IPS-18c (cell line): ENCODE data around the gene PLA2G4F.

Source experiments
- H3K4me3 ChIP-seq: 2 replicates; pipeline ENCODE4 v1.7.0; 2013; ENCODE audit warnings: low read depth, mild to moderate bottlenecking, low read length, moderate library complexity; ENCODE audit not compliant: insufficient read depth
- H3K9me3 ChIP-seq: one replicate; pipeline ENCODE4 v1.6.1; 2013; ENCODE audit warnings: mild to moderate bottlenecking, low read length, moderate library complexity; ENCODE audit not compliant: control insufficient read depth, insufficient read depth

PLA2G4F gene

DNA sequence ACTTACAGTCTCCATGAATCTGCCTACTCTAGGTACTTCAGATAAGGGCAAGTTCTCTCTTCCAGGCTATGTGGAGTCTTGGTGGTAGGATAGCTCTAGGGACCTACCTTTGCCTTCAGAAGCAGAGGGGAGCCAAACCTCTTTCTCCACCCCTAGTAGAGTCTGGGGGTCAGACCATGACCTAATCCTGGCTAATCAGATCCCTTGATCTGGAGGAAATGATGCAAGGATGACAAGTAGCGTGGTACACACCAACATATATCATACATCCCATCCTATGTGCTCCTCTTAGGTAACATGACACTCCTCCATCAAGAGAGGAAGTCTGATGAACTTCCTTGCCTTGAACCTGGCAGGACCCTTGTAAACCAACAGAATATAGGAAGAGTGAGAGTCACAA lies 15.4 kb upstream of the PLA2G4F start:
- Histone ChIP-seq H3K4me3 (no peak overlapping the region), H3K9me3 (no peaks in the 10 kb centered on the region)

DNA sequence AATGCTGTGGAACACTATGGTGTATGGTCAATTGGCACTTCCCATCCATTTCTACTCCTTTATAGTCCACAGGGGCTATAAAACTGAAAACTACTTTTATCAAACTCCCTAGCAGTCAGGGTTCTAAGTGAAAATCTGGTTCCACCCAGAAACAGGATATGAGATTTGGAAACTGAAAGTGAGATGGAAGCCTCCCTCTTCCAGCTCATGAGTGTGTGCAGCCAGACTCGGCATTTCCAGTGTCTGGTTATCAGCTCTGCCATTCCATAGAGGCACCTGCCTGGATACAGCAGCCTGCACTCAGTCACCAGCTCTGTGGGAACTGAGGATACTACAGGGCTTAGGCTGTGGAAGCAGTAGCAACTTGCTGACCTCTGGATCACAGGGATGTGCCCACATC lies 14.7 kb upstream of the PLA2G4F start:
- H3K4me3 ChIP-seq = no peak overlapping the region

DNA sequence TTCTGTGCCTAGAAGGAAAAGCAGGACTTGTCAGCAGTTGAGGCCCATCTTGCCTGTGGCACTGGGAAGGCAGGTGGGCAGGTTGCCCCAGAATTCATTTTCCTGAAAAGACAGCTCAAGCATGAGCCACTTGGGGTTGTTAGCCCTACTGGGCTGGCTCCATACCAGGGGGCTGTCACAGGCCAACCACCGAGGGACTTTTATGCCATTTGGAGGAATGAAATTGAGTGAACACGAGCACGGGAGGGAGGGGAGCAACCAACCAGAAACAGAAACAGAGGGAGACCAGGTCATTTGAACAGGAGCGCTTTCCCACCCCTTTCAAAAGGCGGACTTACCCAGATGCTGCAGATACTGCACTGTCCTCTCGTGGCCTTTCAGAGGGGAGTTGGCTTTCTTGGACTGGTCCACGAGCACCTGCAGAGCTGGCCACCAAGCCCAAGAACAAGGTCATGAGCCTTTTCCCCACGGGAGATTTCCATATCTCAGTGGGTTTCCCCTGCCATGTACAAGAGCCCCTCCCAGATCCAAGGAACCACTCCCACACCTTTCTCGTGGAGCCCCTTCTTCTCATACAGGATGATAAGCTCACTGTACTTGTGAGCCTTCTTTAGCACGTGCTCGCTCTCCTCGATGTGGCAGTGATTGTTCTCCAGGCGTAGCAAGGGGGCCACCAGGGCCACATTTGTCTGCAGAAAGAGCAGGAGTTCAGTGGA lies 9.9 kb upstream of the PLA2G4F start:
- H3K4me3 ChIP-seq = no peak overlapping the region

More for the DNA sequence above, 14.7 kb upstream of the PLA2G4F start:
- H3K9me3 ChIP-seq = no peaks in the 10 kb centered on the region

DNA sequence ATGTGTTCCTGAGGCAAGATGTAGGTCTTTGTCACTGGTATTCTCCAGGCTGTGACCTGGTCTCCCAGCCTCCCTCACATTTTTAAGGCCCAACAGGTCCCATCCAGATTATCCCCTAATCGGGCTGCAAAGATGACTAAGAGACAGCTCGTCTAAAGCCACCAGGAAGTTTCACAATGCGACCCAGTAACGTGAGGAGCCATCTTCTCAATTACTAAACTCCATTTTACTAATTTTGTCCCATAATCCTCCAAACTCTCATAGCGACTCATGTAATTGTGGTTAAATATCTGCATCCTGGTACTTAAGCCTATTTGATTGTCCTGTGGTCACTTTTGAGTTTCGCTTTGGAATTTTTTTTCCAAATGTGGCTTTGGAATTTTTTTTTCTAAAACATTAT lies 8.7 kb upstream of the PLA2G4F start:
- no peak overlapping the region for H3K4me3 ChIP-seq
- no peaks in the 10 kb centered on the region for H3K9me3 ChIP-seq

More for the DNA sequence above, 9.9 kb upstream of the PLA2G4F start:
- no peaks in the 10 kb centered on the region for H3K9me3 ChIP-seq

DNA sequence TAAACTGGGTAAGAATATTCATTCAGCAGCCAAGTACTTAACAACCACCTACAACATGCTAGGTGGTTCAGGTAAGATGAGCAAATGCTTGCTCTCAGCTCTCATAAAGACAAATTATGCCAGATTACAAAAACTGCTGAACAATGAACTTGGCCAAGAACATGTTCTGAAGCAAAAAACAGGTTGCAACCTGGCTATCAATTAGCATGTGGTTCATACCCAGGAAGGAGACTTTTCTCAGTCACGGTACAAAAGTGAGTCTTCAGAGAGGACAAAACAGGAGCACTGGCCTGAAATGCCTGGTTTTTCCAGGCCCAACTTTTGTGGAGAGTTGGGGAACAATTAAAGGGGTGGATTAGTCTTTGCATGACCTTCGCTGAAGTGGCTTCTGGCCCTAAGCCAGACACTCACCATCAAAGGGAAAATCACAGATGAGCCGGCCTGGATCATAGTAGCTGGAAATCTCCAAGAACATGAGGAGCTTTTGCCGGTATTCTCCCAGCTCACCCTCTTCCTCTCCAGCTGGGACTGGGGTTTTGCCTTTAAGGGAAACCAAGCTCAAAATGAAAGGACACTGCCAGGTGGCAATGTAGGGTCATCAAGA lies 7.6 kb upstream of the PLA2G4F start:
- Histone ChIP-seq H3K9me3 (no peaks in the 10 kb centered on the region), H3K4me3 (no peak overlapping the region)

DNA sequence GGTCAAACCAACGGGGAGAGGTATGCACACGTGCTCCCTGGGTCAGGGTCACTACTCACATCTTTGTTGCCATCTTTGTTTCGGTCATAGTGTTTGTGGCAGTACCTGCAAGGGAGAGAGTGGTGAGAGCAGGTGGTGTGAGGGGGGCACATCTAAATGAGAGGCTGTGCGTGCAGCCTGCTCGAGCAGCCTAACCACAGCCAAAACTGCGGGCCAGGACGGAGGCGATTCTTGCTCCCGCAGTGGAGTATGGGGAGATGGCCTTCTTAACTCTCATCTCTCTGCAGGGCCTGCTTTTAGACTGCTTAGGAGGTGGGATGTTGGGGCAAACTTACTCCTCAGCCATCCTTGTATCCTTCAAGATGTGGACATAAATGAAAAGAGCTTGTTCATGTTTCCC lies 6.9 kb upstream of the PLA2G4F start:
- Histone ChIP-seq H3K9me3 (no peaks in the 10 kb centered on the region), H3K4me3 (no peak overlapping the region)

DNA sequence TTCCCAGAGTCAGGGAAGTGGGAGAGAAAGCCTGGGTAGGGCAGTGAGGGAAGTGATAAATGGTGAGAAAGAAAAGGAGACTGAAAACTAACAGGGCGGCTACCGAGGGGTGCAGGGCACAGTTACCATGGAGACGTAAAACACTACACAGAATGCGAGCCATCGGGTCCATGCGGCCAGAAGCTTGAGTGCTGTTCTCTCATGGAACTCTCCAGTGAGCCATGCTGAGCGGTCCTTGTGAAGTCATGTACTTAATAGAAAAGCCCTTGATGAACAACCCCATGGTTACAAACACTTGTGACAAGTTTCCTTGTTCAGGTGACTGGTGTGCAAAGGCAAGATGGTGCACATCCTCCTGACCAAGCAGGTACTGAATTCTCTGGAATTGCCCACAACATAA lies 3.7 kb upstream of the PLA2G4F start:
- Histone ChIP-seq H3K9me3 (no peaks in the 10 kb centered on the region), H3K4me3 (no peak overlapping the region)

DNA sequence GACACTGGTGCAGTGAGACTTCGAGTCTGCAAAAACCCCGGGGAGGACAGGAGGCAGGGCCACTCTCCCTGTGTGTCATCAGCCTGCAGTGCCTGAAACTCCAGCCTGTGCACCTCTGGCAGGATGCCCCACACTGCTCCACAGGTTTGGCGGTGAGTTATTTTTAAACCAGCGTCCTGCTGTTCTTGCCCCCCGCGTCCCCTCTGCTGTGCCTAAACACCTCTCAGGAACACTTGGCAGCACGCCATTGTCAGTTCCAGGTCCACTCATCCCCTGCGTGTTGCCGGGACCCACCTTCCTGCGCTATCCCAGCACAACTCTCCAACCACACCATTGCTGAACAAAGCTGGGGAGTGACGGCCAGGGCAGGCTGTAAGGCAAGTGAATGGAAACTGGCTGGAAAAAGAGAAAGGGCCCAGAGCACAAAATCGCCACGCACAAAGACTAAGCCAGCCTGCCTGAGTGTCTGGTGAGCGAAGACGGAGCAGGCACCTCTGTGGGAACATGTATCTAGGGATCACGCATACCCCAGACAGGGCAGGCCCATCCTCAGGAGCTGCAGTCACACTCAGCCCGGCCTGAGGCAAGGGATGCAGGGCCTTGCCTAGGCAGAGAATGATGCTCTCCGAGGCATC lies 3.1 kb upstream of the PLA2G4F start:
- Histone ChIP-seq H3K9me3 (no peaks in the 10 kb centered on the region), H3K4me3 (no peak overlapping the region; the same call in 1 of the 2 replicates)

DNA sequence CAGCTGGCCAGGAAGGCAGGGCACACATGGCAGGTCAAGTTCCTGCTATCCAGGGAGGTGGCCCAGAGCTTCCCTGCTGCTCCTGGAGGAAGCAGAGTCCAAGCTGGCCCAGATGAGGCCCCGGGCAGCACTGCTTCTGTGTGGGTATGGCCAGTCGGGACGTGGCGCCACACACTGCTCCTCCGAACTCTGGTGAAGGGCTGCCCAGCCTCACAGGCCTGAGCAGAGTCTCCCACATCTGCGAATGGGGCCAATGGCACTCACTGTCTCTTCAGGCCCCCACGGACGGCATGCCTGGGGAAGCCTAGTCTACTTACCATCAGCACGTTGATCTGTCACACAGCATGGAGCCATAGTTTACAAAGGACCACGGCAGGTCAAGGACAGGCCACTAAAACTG lies 2.5 kb upstream of the PLA2G4F start:
- H3K4me3 ChIP-seq = no peak overlapping the region; the same call in 1 of the 2 replicates
- no peaks in the 10 kb centered on the region for H3K9me3 ChIP-seq

DNA sequence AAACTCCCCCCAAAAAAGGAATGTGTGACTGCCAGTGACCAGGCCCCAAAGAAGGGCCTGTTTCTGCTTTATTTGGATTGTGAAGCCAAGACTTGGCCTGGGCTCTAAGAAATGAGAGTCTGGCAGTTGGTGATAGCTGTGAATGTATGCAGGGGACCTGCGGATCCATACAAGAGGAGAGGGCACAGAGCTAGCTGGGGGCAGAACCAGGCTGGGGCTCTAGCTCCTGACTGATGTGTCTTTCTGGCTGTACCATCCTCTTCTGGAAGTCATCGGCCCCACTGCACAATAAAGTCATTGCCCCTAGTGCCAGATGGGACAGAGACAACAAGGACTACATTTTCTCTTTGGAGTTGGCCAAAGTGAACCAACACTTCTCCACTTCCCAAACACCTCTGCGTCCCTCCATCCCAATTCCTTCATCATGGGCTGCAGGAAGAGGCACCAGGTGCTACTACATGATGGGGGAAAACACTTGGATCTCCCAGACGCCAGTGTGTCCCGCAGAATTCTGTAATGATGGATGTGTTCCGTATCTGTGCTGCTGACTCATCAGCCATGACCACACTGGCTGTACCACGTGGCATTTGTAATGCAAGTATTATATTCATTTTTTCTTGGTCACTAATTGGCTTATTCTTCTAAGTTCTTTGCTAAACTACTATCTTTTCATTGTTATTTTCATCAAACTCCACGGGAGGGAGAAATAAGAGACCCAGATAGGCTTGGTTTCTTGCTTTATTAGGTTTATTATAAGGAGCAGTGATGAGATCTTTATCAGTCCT lies 1.7 kb upstream of the PLA2G4F start:
- Histone ChIP-seq H3K9me3 (no peaks in the 10 kb centered on the region), H3K4me3 (no peak overlapping the region)

DNA sequence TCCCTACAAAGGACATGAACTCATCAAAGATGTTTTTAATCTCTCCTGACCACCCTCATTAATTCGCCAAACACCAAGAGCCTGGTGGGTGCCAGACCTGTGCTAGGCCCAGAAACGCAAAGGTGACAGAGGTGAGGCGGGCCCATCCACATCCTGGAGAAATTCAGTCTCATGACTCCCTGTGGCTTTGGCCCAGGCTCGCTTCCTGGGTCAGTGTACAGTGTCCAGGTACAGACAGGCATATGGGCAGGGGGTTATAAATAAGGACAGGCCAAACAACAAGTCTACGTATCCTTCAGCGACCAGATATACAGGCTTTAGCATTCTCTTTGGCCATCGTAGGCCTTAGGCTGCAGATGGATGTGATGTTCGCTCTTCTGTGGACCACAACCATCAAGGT lies 945 bp upstream of the PLA2G4F start:
- Histone ChIP-seq H3K9me3 (no peaks in the 10 kb centered on the region), H3K4me3 (no peak overlapping the region)

DNA sequence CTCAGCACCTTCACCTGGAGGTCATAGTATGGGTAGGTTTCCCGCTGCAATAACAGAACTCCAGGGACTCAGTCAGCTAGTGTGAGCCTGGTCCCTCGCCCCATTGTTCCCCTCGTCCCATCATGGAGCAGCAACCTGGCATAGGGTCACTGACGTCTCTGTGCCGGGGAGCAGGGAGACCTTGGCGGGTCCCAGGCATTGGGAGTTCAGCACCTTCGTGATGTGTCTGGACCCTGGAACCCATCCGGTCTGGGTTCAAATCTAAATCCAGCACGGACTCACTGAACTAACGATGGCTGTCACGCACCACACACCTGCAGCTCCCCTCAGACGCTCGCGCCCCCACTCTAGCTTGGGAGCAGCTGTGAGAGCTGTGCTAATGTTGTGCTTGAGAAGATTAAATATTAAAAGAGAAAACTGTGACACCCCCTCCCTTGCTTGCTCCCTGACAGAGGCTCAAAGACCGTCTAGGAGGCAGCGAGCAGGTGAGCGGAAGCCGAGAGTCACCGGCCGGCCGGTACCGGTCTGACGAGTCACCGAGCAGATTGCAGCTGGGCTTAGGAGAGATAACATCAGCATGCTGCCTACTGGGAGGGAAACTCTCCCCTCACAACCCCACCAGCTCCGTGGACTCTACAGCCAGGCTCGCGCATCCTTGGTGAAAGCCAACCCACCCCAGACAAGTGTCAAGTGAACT lies 742 bp downstream of the PLA2G4F start:
- H3K9me3 ChIP-seq = no peaks in the 10 kb centered on the region
- H3K4me3 ChIP-seq = no peak overlapping the region

DNA sequence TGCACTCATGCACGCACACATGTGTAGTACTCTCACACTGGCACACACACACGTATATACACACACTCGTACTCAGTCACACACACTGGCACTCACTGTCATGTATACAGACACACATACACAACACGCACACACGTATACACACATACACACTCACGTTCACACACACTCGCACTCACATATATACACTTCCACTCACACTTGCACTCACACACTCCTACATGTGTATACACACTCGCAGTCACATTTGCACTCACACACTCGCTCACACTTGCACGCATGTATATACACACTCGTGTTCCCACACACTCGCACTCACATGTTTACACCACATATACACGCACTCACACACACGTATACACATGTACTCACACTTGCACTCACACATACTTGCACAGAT lies 1.5 kb downstream of the PLA2G4F start:
- H3K9me3 ChIP-seq = no peaks in the 10 kb centered on the region
- no peak overlapping the region for H3K4me3 ChIP-seq

DNA sequence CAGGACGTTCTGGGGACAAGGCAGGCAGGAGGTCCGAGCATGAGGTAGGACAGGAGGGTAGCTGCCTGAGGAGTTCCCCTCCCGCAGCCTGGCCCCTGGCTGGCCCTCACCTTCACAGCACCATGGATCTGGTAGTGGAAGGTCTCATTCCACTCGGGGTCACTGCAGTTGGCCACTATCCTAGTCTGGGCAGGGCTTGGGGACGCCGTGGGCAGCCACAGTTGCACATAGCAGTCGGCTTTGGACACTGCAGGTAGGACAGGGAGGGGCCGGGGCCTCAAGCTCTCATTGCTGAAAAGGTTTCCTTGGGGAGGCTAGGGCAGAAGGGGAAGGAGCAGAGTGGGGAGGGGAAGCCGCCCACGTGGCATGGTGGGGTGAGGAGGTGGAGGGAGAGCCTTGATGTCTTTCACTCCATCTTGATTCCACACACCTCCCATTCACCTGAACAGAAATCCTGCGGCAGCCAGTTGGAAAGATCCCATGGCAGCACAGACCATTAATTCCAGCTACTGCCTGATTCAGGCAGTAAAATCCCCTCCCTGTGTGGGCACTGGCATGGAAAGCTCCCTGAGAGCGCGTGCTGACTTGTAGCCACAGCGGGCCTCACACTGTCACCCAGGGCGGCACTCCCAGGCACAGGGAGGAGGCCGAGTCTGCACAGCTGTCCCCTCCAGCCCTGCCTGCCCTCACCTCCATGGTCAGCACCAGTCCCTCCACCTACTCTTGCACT lies 2.1 kb downstream of the PLA2G4F start:
- no peaks in the 10 kb centered on the region for H3K9me3 ChIP-seq
- no peak overlapping the region for H3K4me3 ChIP-seq

DNA sequence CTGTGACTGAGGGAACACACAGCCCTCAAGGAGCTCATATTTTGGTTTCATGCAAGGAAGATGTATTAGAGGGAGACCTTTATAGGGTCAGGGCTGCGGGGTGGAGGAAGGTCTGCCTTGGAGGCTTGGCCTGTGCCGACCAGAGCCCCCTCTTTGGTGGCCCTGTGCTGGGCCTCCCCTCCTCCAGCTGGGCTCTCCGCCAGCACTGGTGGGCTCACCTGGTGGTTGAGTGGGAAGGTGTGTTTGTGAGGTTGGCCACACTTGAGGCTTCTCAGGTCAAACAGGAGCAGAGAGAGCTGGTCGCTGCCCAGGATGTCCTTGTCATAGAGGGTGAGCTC lies 2.6 kb downstream of the PLA2G4F start:
- Histone ChIP-seq H3K4me3 (no peak overlapping the region), H3K9me3 (no peaks in the 10 kb centered on the region)

DNA sequence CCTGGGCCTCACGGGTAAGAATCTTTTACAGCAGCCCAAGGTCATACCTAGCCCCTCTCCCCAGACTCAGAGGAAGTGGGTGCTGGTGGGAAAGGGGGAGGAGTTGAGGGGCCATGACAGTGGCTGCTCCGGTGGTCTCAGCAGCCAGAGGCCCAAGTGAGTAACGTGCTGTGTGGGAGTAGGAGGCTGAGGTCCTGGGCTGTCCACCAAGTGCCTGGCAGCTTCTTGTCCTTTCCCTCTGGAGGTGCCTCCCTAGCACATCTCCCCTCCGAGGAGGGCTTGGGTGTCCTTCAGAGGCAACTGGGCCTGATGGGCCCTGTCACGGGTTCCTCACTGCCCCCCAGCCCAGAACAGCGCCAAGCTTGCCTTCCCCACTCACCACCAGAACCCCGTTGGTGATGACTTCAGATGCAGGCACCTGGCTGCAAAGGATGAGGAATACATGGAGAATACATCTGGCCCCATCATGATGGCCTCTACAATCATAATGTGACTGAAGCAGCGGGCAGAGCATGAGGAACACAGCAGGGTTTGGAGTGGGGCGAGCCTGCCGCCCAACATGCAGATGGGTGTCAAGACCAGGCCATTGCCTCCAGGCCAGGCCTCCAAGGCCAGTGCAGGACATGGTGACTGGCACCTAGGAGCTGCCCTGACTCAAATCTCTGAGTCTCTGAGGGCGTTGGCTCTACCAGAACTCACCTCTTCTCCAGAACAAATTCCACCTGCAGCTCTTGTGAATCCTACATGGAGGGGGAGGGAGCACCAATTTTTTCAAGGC lies 3.3 kb downstream of the PLA2G4F start:
- H3K4me3 ChIP-seq = no peak overlapping the region
- no peaks in the 10 kb centered on the region for H3K9me3 ChIP-seq
